ENCODE results near the gene MLEC. TPM values are rescaled to one million over a fixed set of nuclear protein-coding genes. Genes with fewer than 3 reads are reported as not detected.
A peak's percentile ranks its signal among the peaks of the same experiment; 100 is the strongest.

MLEC gene
- total and polyA plus RNA-seq, 2 of the 13 experiments (the other 11 are each of a cell fraction or from before 2014, with no cell fraction given) = 49.8 to 156 TPM

DNA sequence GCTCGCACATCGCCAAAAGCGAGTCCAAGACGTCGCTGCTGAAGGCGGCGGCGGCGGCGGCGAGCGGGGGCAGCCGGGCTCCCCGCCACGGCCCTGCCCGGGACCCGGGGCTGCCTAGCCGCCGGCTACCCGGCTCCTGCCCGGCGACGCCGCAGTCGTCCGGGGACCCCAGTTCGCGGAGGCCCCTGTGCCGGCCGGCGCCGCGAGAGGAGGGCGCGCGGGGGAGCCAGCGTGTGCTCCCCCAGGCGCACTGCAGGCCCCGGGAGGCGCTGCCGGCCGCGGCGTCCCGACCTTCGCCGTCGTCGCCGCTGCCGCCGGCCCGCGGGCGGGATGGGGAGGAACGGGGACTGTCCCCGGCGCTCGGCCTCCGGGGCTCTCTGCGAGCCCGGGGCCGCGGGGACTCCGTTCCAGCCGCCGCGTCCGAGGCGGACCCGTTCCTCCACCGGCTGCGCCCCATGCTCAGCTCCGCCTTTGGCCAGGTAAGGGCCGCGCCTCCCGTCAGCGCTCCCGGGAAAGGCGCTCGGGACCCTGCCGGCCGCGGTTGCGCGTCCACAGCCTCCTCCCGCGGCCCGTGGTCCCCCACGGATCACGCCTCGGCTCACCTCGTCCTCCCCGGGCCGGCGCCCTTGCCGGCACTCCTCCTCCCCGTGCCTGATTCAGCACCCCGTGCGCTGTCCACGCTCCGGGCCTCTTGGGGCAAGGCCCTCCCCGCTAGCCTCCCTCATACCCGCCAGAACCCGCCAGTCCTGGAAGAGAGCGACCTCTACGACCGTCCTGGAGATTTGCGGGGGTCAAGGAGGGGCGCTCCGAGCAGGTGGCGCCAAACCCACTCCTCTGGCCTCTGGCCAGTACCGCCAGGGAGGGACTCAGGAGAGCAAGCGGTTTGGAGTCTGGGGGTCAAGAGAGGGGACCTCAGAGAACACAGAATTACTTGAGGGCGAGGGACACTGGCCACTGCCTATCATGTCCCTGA, 45.8 kb upstream of the MLEC start (continued):
- TF ChIP-seq, protein P1, sequence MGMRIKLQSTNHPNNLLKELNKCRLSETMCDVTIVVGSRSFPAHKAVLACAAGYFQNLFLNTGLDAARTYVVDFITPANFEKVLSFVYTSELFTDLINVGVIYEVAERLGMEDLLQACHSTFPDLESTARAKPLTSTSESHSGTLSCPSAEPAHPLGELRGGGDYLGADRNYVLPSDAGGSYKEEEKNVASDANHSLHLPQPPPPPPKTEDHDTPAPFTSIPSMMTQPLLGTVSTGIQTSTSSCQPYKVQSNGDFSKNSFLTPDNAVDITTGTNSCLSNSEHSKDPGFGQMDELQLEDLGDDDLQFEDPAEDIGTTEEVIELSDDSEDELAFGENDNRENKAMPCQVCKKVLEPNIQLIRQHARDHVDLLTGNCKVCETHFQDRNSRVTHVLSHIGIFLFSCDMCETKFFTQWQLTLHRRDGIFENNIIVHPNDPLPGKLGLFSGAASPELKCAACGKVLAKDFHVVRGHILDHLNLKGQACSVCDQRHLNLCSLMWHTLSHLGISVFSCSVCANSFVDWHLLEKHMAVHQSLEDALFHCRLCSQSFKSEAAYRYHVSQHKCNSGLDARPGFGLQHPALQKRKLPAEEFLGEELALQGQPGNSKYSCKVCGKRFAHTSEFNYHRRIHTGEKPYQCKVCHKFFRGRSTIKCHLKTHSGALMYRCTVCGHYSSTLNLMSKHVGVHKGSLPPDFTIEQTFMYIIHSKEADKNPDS (CRISPR knock-in tag; IDR thresholded peaks at IDR 0.05) = no peak
- TF ChIP-seq TOE1 (CRISPR knock-in tag; IDR thresholded peaks at IDR 0.05) (no peak), MAFF (IDR thresholded peaks at IDR 0.05; ENCODE audit: low read depth, low read length) (no peak), HNF4G (IDR thresholded peaks at IDR 0.05; ENCODE audit: borderline replicate concordance, low read depth, low read length) (no peak), HNF4G (CRISPR knock-in tag; IDR thresholded peaks at IDR 0.05; ENCODE audit: borderline replicate concordance, low read depth) (no peak), ZNF687 (CRISPR knock-in tag; IDR thresholded peaks at IDR 0.05) (peak; percentile 64), ARNT2 (CRISPR knock-in tag; IDR thresholded peaks at IDR 0.05; ENCODE audit: low read depth) (no peak), ZNF644 (CRISPR knock-in tag; IDR thresholded peaks at IDR 0.05; ENCODE audit: low read depth) (no peak), STAG1 (CRISPR knock-in tag; IDR thresholded peaks at IDR 0.05) (no peak), HNRNPLL (IDR thresholded peaks at IDR 0.05; ENCODE audit: low read depth, low read length, poor library complexity, severe bottlenecking) (peak; percentile 76), ZNF354B (CRISPR knock-in tag; IDR thresholded peaks at IDR 0.05) (no peak), BHLHE40 (IDR thresholded peaks at IDR 0.05; ENCODE audit: low read length) (no peak), ZNF776 (CRISPR knock-in tag; IDR thresholded peaks at IDR 0.05) (no peak), ZNF747 (CRISPR knock-in tag; IDR thresholded peaks at IDR 0.05; ENCODE audit: borderline replicate concordance) (no peak)
- TF ChIP-seq, protein P2, sequence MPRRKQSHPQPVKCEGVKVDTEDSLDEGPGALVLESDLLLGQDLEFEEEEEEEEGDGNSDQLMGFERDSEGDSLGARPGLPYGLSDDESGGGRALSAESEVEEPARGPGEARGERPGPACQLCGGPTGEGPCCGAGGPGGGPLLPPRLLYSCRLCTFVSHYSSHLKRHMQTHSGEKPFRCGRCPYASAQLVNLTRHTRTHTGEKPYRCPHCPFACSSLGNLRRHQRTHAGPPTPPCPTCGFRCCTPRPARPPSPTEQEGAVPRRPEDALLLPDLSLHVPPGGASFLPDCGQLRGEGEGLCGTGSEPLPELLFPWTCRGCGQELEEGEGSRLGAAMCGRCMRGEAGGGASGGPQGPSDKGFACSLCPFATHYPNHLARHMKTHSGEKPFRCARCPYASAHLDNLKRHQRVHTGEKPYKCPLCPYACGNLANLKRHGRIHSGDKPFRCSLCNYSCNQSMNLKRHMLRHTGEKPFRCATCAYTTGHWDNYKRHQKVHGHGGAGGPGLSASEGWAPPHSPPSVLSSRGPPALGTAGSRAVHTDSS (CRISPR knock-in tag; conservative IDR thresholded peaks at IDR 0.05) = no peak
- TF ChIP-seq, protein P3, sequence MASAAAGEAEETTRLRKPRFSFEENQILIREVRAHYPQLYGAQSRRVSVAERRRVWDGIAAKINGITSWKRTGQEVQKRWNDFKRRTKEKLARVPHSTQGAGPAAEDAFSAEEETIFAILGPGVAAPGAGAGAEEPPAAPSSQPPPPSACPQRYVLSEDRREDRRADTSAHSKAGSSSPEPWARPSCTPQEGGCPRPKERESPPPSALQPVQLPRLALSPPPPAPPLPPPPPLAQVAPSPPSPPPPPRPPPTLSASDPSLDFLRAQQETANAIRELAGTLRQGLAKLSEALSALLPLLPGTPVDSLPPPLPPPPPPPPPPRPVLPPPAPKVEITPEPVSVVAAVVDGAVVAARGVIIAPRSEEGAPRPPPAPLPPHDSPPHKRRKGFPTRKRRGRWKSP (CRISPR knock-in tag; IDR thresholded peaks at IDR 0.05) = no peak
